ENCODE measurements around the gene MOSPD3.

DNA sequence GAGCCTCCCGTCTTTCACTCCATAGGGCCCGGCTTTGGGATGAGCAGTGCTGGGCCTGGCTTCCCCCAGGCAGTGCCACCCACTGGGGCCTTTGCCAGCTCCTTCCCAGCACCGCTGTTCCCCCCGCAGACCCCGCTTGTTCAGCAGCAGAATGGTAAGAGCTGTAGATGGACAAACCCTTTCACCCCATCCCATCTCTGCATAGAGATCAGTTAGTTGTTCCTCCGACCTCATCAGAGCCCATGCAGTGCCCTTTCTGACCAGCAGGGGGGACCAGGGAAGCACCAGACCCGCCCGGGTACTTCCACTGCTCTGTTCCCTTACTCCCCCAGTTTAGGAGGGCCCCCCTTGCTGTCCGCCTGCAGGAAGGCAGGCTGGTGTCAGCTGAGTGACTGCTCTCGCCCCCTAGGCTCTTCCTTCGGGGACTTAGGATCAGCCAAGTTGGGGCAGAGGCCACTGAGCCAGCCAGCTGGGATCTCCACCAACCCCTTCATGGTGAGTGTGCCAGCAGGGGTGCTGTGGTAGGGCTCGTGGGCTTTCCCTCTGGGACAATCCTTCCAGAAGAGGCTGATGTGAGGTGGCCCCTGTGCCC, 48.4 kb upstream of the MOSPD3 start:
- TF ChIP-seq, protein P1, sequence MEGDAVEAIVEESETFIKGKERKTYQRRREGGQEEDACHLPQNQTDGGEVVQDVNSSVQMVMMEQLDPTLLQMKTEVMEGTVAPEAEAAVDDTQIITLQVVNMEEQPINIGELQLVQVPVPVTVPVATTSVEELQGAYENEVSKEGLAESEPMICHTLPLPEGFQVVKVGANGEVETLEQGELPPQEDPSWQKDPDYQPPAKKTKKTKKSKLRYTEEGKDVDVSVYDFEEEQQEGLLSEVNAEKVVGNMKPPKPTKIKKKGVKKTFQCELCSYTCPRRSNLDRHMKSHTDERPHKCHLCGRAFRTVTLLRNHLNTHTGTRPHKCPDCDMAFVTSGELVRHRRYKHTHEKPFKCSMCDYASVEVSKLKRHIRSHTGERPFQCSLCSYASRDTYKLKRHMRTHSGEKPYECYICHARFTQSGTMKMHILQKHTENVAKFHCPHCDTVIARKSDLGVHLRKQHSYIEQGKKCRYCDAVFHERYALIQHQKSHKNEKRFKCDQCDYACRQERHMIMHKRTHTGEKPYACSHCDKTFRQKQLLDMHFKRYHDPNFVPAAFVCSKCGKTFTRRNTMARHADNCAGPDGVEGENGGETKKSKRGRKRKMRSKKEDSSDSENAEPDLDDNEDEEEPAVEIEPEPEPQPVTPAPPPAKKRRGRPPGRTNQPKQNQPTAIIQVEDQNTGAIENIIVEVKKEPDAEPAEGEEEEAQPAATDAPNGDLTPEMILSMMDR (IDR thresholded peaks at IDR 0.05 in 2 of 3, conservative IDR thresholded peaks at IDR 0.05 in 1 of 3; ENCODE audit: control insufficient read depth in 2 of 3, extremely low read depth in 1 of 3, insufficient read depth in 1 of 3, low read depth in 3 of 3, low read length in 3 of 3): peak; percentile 94 to 98 (median 97)
- TF ChIP-seq, protein P2, sequence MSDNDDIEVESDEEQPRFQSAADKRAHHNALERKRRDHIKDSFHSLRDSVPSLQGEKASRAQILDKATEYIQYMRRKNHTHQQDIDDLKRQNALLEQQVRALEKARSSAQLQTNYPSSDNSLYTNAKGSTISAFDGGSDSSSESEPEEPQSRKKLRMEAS (IDR thresholded peaks at IDR 0.05; ENCODE audit: low read depth, low read length): no peak
- no peak for TF ChIP-seq BACH1 (IDR thresholded peaks at IDR 0.05; ENCODE audit: borderline replicate concordance)
- TF ChIP-seq POLR2AphosphoS2 (IDR thresholded peaks at IDR 0.05; ENCODE audit: low read depth, low read length): no peak
- no peak for TF ChIP-seq SRF (IDR thresholded peaks at IDR 0.05; ENCODE audit: low read depth in 2 of 2, low read length in 2 of 2)
- TF ChIP-seq NR2F1 (conservative IDR thresholded peaks at IDR 0.05): no peak
- TF ChIP-seq, protein P3, sequence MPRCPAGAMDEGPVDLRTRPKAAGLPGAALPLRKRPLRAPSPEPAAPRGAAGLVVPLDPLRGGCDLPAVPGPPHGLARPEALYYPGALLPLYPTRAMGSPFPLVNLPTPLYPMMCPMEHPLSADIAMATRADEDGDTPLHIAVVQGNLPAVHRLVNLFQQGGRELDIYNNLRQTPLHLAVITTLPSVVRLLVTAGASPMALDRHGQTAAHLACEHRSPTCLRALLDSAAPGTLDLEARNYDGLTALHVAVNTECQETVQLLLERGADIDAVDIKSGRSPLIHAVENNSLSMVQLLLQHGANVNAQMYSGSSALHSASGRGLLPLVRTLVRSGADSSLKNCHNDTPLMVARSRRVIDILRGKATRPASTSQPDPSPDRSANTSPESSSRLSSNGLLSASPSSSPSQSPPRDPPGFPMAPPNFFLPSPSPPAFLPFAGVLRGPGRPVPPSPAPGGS (IDR thresholded peaks at IDR 0.05; ENCODE audit: borderline replicate concordance, insufficient read depth, low read depth, low read length, poor library complexity, severe bottlenecking): no peak
- TF ChIP-seq RELA (IDR thresholded peaks at IDR 0.05; ENCODE audit: borderline replicate concordance, partially characterized antibody): no peak
- no peak for TF ChIP-seq EGR1 (IDR thresholded peaks at IDR 0.05; ENCODE audit: borderline replicate concordance in 1 of 2, low read depth in 2 of 2, low read length in 2 of 2)
- no peak for TF ChIP-seq SP1 (IDR thresholded peaks at IDR 0.05; ENCODE audit: low read depth, low read length)
- TF ChIP-seq BRCA1 (IDR thresholded peaks at IDR 0.05; ENCODE audit: low read depth, low read length): no peak
- TF ChIP-seq IRF4 (IDR thresholded peaks at IDR 0.05; ENCODE audit: low read depth, low read length): no peak
- TF ChIP-seq SIX5 (IDR thresholded peaks at IDR 0.05; ENCODE audit: low read depth, low read length, severe bottlenecking): no peak
